Measurements from ENCODE around the gene FLT3.
"Not testable (repeated sequence)": the region's sequence is repeated elsewhere in the genome, so short reads cannot be mapped to it uniquely, and the experiment has no call there.

The FLT3 gene

GRCh38 chr13:27973961-27974662, 126.3 kb downstream of the FLT3 start:
- no peak for DNase-seq (ENCODE audit: low read depth, low spot score)

- no peak for DNase-seq (ENCODE audit: low read depth, low spot score)
Measured at GRCh38 chr13:27973291-27973690, 127.1 kb downstream of the FLT3 start.

DNA sequence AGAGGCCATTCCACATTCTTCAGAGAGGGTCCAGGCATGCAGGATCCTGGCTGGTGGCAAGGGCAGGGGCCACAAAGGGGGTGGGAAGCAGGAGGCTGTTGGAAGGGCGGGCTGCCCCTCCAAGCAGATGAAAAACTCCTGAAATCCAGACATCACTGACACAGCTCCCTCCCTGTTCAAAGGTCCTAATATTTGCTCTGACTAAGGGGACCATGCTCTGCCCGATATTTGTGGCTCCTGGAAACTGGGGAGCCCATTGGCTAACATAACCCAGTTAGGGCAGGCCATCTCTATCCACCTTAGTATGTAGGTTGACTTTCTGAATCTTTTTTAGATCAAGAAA, 127.9 kb downstream of the FLT3 start:
- no peak for DNase-seq (ENCODE audit: low read depth, low spot score)

- DNase-seq (ENCODE audit: low read depth, low spot score) = no peak
Measured at GRCh38 chr13:27971776-27972477, 128.4 kb downstream of the FLT3 start.

DNA sequence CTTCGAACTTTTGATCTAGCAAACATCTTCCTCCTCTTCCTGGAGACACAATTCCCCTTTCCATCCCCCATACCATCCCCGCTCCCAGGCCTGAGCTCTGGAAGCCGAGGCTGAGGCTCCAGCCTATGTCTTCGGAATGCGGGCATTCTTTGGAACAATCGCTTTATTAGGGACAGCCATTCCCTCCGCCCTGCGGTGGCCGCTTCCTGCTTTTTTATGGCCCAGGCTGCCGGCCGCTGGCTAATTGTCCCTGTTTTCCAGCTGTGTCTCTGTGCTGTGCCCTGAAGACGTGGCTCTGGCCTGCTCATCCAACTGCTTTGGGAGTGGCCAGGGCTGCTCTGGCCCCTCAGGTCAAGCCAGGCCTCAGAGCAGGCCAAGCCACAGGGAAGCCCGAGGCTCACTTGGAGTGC, 129.1 kb downstream of the FLT3 start:
- no peak for DNase-seq (ENCODE audit: low read depth, low spot score)

DNA sequence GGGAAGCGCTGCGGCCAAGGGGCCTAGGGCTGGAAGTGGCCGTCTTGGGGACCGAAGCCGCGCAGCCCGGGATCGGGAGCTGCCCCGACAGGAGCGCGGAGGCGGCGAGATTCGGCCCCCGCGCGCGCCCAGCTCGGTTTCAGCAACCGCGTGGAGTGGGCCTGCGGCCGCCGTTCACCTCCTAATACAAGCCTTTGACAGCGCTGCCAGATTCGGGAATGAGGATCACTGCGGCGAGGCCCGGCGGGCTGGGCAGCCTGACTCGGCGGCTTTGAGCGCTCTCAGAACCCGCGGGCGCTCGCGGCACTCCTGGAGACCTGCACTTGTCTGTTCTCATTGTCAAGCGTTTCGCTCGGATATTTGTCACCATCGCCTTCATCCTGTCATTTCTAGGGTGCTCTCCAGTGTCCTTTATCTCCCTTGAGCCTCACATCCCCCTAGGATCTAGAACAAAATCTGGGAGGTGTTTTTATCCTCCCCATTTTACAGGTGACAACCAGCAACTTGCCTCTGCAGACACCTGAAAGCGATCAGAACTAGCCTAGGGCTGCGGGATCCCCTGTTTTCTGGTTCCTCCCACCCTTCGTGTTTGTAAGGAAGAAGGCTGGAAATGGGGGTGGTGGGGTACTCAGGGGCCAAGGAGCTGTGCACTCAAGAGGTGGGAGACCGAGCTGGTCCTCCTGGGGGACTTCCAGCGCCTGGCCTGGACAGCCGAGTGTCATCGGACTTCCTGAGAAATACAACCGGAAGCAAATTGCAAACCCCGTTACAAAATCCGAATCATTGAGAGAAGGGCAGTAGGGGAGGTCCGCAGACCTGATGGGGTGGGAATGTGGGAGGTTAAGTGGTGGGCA, 129.8 kb downstream of the FLT3 start:
- DNase-seq (ENCODE audit: low read depth, low spot score) = no peak

DNA sequence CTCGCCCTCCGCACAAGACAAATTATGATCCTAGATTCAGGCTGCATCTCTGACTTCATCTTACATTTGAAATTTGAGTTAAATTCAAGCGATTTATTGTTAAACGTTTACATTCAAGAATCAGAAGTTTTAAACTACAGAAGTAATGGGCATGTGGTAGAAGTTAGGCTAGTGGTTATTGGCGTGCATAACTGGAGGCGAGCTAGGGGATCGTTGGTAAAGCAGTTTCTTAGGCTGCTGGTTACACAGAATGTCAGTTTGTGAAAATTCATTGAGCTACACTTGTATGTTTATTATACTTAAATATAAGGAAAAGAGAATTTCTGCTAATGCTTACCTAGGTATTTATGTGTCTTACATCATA, 130.5 kb downstream of the FLT3 start:
- DNase-seq (ENCODE audit: low read depth, low spot score) = no peak

DNA sequence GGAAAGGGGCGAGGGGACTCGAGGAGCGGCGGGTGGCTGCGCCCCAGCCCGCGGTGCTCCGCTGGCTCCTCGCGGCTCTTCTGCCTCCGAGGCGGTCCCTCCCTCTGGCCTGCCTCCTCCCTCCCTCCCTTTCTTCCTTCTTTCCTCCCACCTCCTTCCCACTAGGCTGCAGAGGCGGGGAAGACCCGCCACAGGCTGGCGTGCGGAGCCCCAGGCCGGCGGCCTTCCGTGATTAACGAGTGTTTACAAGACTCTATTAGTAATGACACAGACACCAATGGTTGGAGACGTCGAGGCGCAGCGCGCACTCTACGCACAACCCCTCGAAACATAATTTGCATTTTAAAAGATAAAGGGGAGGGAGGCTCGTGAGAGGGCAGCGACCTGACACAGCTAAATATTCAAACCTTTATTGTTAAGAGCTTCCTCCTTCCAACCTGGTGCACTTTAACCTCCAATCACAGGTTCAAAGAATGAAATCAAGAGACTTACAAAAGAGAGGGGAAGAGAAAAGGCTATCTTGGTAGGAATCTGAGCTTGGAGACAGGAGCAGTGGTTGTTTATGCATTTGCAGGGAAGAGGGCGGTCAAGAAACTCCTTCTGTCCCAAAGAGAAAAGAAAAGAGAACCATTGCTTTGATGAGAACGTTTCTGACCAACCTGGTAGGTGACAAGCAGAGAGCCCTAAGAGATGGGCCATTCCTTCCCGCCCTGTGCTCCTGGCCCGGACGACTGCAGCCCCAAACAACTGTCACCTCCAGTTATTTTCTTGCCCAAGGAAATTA, 131.1 kb downstream of the FLT3 start, which contains the start of gene CDX2:
CDX2 (minus strand) TSS at position 234 of the 784 bp plus-strand sequence. CDS start 309 bp downstream, outside the sequence.
- no peak for DNase-seq (ENCODE audit: low read depth, low spot score)

GRCh38 chr13:27968316-27969081, 131.9 kb downstream of the FLT3 start:
- no peak for DNase-seq (ENCODE audit: low read depth, low spot score)

DNA sequence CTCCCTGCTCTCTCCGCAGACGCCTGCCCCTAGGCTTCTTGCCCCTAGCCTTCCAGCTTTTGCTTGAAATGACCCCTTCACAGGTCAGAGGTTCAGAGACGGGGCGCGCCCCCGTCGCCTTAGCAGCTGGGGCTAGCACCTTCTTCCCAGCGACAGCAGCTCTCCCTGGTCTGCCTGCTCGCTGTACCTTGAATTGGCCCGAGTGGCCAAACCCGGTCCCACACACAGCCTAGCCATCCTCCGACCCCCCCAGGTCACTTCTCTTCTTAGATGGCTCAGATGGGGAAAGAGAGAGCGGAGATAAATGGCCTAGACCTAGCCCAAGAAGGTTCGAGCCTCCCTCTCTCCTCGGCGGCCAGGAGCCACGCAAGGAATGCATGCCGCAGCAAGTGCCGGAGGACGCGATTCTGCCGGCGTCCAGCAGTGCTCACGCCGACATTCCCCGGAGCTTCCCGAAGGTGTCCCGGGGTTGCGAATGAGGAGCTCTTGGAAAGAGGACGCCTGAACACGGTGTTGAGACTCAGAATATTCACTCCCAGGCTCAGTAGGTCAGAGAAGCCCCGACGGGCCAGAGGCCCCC, 132.6 kb downstream of the FLT3 start:
- DNase-seq (ENCODE audit: low read depth, low spot score) = no peak

- no peak for DNase-seq (ENCODE audit: low read depth, low spot score)
Measured at GRCh38 chr13:27967203-27967735, 133.1 kb downstream of the FLT3 start.

GRCh38 chr13:27966641-27967202, 133.7 kb downstream of the FLT3 start:
- DNase-seq (ENCODE audit: low read depth, low spot score) = no peak

GRCh38 chr13:27965740-27966640, 134.4 kb downstream of the FLT3 start:
- DNase-seq (ENCODE audit: low read depth, low spot score) = no peak

DNA sequence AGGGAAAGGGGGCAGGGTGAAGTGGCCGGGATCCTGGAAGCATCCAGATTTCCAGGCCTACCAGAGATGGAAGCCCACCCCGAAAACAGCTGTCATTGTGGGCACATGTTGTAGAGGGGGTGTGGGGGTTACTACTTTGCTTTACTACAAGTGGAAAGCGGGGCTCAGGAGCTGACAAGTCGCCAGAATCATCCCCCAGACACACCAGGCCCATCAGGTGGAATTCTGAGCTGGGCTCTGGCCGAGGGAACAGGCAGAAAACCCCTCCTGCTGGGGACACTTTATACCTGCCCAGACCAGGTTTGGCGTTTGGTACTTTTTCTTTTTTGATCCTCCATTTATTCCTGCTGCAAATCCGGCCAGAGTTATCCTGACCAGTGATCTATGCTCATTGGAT, 135.0 kb downstream of the FLT3 start:
- no peak for DNase-seq (ENCODE audit: low read depth, low spot score)

DNA sequence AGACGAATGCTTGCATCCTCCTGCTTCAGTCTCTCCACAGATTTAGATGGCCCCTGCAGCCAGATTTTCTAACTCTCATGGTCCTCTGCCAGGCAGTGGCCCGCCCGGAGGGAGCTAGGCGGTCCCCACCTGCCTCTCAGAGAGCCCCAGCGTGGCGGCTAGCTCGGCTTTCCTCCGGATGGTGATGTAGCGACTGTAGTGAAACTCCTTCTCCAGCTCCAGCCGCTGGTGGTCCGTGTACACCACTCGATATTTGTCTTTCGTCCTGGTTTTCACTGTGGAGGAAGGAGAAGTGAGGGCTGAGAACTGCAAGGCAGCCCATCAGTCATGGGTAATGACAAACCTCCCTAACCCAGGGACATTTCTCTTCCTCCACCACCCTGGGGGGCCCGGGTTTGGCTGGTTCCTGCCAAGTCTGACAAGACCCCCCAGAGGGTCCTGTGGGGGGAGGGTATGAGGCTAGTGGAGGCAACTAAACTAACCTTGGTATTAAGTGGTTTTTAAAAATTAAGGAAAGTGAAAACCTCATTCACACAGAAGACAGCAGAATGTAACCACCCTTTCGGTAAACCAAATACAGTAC, 135.5 kb downstream of the FLT3 start:
- DNase-seq (ENCODE audit: low read depth, low spot score) = no peak

GRCh38 chr13:27964206-27964605, 136.2 kb downstream of the FLT3 start:
- not testable (repeated sequence) for DNase-seq (ENCODE audit: low read depth, low spot score)

DNA sequence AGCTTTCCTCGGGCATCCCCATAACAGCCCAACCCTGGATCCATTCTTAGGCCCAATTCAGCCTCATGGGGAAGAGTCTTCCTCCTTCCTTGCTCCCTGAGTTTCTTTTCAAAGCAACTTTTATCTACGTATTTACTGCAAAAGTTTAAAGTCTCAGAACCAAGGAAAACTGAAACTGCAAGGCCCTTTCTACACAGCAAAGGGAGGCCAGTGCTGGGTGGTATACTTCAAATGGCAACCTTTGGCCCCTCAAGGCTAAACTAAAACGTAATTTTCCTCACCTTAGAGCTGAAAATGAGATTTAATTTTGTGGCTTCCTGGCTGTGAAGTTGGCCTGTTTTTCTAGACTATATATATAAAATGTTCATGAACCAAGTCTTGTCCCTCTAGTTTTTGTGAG, 136.9 kb downstream of the FLT3 start:
- no peak for DNase-seq (ENCODE audit: low read depth, low spot score)

DNA sequence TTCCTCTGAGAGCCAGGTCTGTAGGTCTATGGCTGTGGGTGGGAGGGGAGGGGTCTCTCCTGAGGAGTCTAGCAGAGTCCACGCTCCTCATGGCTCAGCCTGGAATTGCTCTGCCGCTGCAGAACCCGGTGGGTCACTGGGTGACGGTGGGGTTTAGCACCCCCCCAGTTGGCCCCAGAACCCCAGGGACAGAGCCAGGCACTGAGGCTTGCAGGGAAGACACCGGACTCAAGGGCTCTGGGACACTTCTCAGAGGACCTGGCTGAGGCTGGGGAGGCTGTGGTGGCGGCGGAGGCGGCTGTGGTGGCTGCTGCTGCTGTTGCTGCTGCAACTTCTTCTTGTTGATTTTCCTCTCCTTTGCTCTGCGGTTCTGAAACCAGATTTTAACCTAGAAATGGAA, 137.4 kb downstream of the FLT3 start:
- no peak for DNase-seq (ENCODE audit: low read depth, low spot score)
